Fibroblast of the aortic adventitia (primary cell): ENCODE results near the gene CFAP54. TPM values are rescaled to one million over a fixed set of nuclear protein-coding genes. Genes with fewer than 3 reads are reported as not detected.

ENCODE experiments used
- DNase-seq: peaks from one replicate; pipeline ENCODE4 v3.0.0-alpha.2; 2010; ENCODE audit warnings: low read depth
- H3K4me3 ChIP-seq: 2 replicates; pipeline ENCODE4 v1.5.1; 2011; ENCODE audit warnings: low read depth, mild to moderate bottlenecking, control low read depth, low read length, moderate library complexity
- CTCF ChIP-seq: IDR thresholded peaks from 2 replicates; pipeline ENCODE4 v1.5.1; 2011; ENCODE audit warnings: mild to moderate bottlenecking, low read length, control low read depth, inconsistent platforms; ENCODE audit not compliant: insufficient read depth
- total RNA-seq: library from RNA; depleted of rRNA; stranded (reverse); fragments of >200 nt; gene quantifications from 2 replicates; pipeline ENCODE4 v1.2.3, GENCODE V29; 2012; ENCODE audit warnings: low replicate concordance

Gene CFAP54
- total RNA-seq, 1 donor, result 3.0 TPM

GRCh38 chr12:96752211-96752610, 262.8 kb downstream of the CFAP54 start:
- H3K4me3 ChIP-seq, result no peak overlapping the region
- DNase-seq, result no peak
- no peak for TF ChIP-seq CTCF

- no peak overlapping the region for H3K4me3 ChIP-seq
- peak; percentile 45 for TF ChIP-seq CTCF
- DNase-seq, result peak; percentile 6
These were observed 276.9 kb downstream of the CFAP54 start for GRCh38 chr12:96766232-96766631.

GRCh38 chr12:96769400-96769799, 280.0 kb downstream of the CFAP54 start:
- TF ChIP-seq CTCF, result no peak
- no peak for DNase-seq
- H3K4me3 ChIP-seq, result no peak overlapping the region

GRCh38 chr12:96770219-96771102, 281.1 kb downstream of the CFAP54 start:
- DNase-seq, result no peak

GRCh38 chr12:96773031-96773430, 283.7 kb downstream of the CFAP54 start:
- no peak for DNase-seq
- no peak for TF ChIP-seq CTCF
- H3K4me3 ChIP-seq, result no peak overlapping the region

More at GRCh38 chr12:96770219-96771102, 281.1 kb downstream of the CFAP54 start:
- no peak overlapping the region for H3K4me3 ChIP-seq
- TF ChIP-seq CTCF, result no peak

GRCh38 chr12:96774496-96775256, 285.3 kb downstream of the CFAP54 start:
- H3K4me3 ChIP-seq, result no peak overlapping the region
- peak; percentile 9 for DNase-seq
- no peak for TF ChIP-seq CTCF
